GM13976 (cell line): Measurements from ENCODE around the gene HOXA2.

Experiments
- DNase-seq: peaks from one replicate; pipeline ENCODE4 v3.0.0; 2012; ENCODE audit warnings: low spot score
- in situ Hi-C: fragments of 300-500 bp; cut with MboI; formaldehyde crosslinking; loops from one replicate; pipeline ENCODE4 v1.12.0; 2022; ENCODE audit warnings: low sequenced_read_pairs, mixed read lengths, inconsistent platforms; ENCODE audit not compliant: unreplicated experiment
- TF ChIP-seq, protein P1 (sequence below): IDR thresholded peaks from 2 replicates; pipeline ENCODE4 v1.5.1; 2012; ENCODE audit warnings: borderline replicate concordance, mild to moderate bottlenecking; ENCODE audit not compliant: insufficient read depth; ENCODE audit errors: extremely low read depth, missing control alignments, control extremely low read depth

HOXA2 gene

DNA sequence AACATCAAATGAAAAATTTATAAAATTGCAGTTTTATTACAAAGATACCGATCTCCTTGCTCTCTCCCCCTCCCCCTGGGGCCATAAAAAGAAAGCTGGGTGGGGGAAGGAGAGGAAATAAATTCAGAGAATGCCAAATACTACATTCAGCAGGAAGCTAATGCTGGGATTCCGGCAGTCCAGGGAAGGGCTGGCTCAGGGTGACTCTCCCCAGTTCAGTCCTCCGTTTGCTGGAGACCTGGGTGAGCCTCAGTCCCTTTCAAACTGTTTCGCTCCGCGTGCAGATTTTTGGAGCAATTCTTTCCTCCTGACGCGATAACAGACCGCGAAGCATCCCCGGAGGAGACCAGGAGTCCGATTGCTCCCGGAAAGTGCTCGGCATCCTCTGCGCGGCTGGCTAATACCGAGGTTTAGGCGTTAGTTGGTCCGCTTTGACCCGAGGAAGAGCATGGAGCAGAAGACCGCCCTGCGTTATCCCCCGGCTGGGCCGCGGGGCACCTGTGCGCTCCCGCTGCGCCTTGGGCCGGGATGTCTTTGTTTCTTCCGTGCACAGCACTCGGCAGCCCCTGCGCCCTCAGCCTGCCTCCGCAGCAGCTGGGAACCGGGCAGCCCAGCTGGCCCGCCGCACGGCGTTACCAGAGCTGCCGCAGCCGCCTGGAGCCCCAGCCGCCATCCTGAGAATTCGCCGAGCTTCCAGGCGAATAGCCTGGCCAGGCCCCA, 3.9 kb upstream of the HOXA2 start:
- TF ChIP-seq, protein P1, sequence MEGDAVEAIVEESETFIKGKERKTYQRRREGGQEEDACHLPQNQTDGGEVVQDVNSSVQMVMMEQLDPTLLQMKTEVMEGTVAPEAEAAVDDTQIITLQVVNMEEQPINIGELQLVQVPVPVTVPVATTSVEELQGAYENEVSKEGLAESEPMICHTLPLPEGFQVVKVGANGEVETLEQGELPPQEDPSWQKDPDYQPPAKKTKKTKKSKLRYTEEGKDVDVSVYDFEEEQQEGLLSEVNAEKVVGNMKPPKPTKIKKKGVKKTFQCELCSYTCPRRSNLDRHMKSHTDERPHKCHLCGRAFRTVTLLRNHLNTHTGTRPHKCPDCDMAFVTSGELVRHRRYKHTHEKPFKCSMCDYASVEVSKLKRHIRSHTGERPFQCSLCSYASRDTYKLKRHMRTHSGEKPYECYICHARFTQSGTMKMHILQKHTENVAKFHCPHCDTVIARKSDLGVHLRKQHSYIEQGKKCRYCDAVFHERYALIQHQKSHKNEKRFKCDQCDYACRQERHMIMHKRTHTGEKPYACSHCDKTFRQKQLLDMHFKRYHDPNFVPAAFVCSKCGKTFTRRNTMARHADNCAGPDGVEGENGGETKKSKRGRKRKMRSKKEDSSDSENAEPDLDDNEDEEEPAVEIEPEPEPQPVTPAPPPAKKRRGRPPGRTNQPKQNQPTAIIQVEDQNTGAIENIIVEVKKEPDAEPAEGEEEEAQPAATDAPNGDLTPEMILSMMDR, result no peak
- in situ Hi-C loops, result no loop called here
- DNase-seq, result no peak

DNA sequence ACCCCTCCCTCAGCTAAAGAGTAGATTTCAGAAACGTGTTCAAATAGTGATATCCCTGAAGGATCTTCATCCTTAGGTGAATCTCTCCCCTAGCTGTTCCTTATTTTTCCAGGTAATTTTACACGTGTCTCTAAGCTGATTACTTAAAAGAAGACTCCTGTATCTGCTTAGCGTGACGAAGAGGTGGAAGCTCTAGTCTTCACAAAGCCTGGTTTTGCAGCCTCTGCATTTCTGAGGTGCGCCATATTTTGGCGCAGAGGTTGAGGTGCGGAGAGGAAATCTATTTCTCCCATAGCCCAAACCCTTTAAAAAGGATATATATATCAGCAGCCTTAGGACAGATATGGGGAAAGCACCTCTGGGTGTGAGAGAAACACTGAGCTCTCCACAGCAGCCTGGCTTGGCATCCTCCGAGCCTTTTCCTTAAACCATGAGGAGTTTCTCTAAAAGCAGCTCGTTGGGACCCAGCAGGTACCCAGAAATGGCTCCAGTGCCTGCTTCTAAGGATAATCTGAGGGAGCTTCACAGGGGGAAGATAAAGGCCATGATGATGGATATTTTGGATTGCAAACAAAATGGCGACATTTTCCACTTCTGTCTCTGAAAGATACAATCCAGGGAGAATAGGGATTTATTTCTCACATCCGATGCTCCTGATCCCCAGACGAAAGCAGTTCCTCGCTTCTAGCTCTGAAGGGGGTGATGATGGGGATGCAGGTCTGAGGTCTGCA, 3.0 kb upstream of the HOXA2 start:
- no peak for DNase-seq
- in situ Hi-C loops, result no loop called here
- TF ChIP-seq, protein P1, result no peak

DNA sequence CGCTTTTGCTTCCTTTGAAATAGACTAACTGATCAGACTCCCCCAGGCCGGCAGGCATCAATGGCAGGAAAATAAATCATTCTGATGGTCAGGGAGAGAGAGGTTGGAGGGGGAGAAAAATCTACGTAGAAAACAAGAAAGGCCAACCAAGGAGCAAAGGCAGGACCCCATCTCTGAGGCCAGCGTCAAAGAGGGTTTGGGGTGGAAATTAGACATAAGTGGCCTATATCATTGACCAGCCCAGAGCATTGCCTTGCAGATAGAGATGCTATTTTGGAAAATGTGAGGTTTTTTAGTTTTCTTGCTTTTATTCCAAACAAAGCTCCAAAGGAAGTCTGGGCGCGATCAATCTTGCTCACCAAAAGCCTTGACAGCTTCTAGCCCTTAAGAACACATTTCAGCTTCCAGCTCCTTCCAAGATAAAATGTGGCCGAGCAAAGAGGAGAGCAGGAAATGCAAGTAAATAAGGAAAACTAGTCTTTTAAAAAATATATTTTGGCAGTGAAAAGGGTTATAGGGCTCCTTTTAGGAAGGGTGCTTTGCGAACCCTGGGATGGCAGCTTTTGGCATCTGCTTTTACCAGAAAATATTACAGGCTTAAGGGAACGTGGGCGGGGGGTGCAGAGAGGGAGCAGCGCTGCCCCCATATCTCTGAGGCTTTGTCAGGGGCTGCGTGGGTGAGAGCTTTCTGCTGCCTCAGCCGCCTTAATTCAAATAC, 2.0 kb upstream of the HOXA2 start:
- DNase-seq, result no peak
- in situ Hi-C loops, result no loop called here
- TF ChIP-seq, protein P1, result no peak

DNA sequence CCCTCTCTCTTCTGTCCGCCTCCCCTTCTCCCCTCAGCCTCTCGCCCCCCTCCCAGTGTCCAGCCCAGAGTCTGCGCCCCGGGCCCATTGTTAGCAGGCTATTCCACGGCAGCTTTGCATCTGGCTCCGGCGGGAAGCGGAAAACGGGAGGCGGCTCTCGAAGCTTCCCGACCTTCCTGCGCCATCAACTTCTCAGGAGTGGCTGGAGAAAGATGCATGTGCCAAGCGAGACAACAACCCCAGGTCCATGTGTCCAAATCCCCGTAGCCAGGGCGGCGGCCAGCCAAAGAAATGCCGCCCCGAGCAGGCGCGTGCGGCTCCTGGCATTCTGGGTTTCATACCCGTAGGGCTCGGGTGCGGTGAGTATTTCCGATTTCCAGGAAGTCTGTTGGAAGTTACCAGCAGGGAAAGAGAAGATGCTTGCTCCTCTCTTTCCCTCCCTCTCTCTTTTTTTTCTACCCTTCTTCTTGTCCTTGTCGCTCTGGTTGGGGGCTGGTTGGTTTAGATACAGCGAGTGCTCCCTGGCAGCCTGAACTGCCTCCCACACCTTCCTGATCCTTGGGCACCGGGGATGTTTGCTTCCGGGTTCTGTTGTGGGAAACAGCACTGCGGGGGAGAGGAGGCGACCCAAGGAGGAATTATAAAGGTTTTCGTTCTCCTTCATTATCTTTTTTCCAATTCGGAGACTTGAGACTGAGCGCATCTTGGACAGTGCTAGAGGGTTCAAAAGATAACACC, 1.2 kb upstream of the HOXA2 start:
- TF ChIP-seq, protein P1, result no peak
- no peak for DNase-seq
- in situ Hi-C loops, result no loop called here

DNA sequence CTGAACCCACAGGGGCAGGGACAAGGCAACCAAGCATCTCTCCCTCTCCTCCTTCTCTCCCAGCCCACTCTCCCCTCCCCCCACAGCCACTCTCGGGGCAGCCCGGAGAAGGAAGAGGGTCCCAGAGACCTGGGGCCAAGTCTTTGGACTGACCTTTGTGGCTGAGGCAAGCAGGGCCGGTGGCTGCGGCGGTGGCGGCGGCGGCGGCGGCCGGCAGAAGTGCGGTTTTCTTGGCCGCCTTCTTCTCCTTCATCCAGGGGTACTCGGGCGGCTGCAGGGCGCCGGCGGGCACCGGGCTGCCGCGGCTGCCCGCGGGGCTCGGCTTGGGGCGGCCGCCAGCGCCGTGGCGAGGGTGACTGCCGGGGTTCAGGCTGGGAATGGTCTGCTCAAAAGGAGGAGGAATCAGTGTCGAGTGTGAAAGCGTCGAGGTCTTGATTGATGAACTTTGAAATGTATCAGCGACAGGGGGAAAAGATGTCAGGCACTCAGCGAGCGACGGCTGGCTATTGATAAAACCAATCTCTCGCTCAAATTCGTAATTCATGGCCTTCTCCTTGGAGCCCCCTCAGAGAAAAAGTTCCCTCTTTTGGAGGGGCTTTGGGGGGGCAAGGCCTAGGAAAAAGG, 414 bp downstream of the HOXA2 start:
- TF ChIP-seq, protein P1, result no peak
- in situ Hi-C loops, result no loop called here
- no peak for DNase-seq
